ENCODE results near the gene AMPD2.
"Not testable (repeated sequence)": the region's sequence is repeated elsewhere in the genome, so short reads cannot be mapped to it uniquely, and the experiment has no call there.

DNA sequence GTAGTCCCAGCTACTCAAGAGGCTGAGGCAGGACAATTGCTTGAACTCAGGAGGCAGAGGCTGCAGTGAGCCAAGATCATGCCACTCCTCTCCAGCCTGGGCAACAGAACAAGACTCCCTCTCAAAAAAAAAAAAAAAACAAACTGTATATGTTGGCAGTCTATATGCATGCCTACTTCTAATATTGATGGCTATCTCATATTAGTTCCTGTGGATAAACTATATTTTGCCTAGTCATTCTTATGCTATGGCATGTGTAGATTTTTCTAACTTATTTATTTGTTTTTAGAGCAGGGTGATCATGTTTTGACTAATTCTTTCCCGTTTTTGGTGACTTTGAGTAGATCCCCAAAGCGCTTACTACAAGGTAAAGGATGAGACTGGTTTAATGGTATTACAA lies 59.0 kb downstream of the AMPD2 start:
- not testable (repeated sequence) for TF ChIP-seq CTCF, POLR2A (IDR thresholded peaks at IDR 0.05)

Measured in prostate gland (tissue), 2 donors.